BJ (cell line): ENCODE results near the gene CCDC27. TPM values are rescaled to one million over a fixed set of nuclear protein-coding genes. Genes with fewer than 3 reads are reported as not detected.

Experiments
- CTCF ChIA-PET: fragments of 350-600 bp; formaldehyde crosslinking; extraction: SDS; loops from one replicate; lab custom pipeline; 2021; ENCODE audit warnings: antibody characterized with exemption, inconsistent platforms; lab: Yijun Ruan, JAX
- POLR2A ChIA-PET: fragments of 300-600 bp; sonication (Branson Sonifier 250); formaldehyde crosslinking; extraction: SDS; loops from one replicate; lab custom pipeline; 2021; ENCODE audit warnings: antibody characterized with exemption; lab: Charles Lee
- DNase-seq: peaks from one replicate; pipeline ENCODE4 v3.0.0-alpha.2; 2011; ENCODE audit warnings: low read depth
- H3K27me3 ChIP-seq: 2 replicates; pipeline ENCODE4 v1.6.0; 2011; ENCODE audit warnings: low read length; ENCODE audit not compliant: control insufficient read depth, insufficient read depth
- H3K36me3 ChIP-seq: 2 replicates; pipeline ENCODE4 v1.5.1; 2011; ENCODE audit warnings: low read length; ENCODE audit not compliant: control insufficient read depth, insufficient read depth
- H3K4me3 ChIP-seq: 2 replicates; pipeline ENCODE4 v1.5.1; 2011; ENCODE audit warnings: low read depth, mild to moderate bottlenecking, control low read depth, low read length
- polyA plus RNA-seq: library from polyadenylated mRNA; depleted of rRNA; stranded (reverse); fragments of >200 nt; gene quantifications from 2 replicates; pipeline ENCODE4 v1.2.3, GENCODE V29; 2011
- TF ChIP-seq, protein P1 (sequence below): IDR thresholded peaks from 2 replicates; pipeline ENCODE4 v1.5.1; 2011; ENCODE audit warnings: low read depth, mild to moderate bottlenecking, control low read depth, inconsistent platforms, low read length, moderate library complexity; ENCODE audit not compliant: insufficient read depth

Gene CCDC27
- polyA plus RNA-seq, 1 experiment: not detected

DNA sequence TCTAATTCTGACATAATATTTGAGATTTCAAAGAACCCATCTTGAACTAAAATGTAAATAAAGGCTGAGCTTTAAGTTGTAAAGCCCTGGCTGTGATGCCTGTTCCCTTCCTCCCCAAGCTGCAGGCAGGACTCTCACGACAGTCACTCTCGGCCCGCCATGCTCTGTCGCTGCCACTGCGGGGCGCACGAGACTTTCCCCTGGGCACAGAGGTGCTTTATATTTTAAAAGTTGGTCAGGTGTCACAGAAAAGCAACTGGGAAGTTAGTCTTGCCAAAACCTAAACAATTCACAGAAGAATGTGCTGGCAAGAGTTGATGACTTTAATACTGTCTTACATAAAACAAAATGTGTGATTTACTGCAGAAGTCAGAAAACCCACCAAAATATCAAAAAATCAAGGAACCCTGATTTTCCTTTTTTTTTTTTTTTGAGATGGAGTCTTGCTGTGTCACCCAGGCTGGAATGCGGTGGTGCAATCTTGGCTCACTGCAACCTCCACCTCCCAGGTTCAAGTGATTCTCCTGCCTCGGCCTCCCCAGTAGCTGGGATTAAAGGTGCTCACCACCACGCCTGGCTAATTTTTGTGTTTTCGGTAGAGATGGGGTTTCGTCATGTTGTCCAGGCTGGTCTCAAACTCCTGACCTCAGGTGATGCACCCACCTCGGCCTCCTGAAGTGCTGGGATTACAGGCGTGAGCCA lies 33.4 kb downstream of the CCDC27 start:
- POLR2A ChIA-PET: interaction anchor here (0.6 kb wide), 1 partner anchor 1596 kb away, joined by 3 read pairs; no protein-coding TSS in a partner anchor
- CTCF ChIA-PET: interaction anchor here (0.9 to 2.4 kb wide), 2 partner anchors 10 to 18 kb away, joined by 3 to 7 read pairs; partner anchors contain the start of gene LRRC47
- TF ChIP-seq, protein P1, sequence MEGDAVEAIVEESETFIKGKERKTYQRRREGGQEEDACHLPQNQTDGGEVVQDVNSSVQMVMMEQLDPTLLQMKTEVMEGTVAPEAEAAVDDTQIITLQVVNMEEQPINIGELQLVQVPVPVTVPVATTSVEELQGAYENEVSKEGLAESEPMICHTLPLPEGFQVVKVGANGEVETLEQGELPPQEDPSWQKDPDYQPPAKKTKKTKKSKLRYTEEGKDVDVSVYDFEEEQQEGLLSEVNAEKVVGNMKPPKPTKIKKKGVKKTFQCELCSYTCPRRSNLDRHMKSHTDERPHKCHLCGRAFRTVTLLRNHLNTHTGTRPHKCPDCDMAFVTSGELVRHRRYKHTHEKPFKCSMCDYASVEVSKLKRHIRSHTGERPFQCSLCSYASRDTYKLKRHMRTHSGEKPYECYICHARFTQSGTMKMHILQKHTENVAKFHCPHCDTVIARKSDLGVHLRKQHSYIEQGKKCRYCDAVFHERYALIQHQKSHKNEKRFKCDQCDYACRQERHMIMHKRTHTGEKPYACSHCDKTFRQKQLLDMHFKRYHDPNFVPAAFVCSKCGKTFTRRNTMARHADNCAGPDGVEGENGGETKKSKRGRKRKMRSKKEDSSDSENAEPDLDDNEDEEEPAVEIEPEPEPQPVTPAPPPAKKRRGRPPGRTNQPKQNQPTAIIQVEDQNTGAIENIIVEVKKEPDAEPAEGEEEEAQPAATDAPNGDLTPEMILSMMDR: peak; percentile 22; the same call in 1 of the 2 replicates
- no peak for DNase-seq
- H3K4me3 ChIP-seq: no peak overlapping the region
- H3K36me3 ChIP-seq: peaks cover 49% of the 10 kb centered on the region
- no peaks in the 10 kb centered on the region for H3K27me3 ChIP-seq

DNA sequence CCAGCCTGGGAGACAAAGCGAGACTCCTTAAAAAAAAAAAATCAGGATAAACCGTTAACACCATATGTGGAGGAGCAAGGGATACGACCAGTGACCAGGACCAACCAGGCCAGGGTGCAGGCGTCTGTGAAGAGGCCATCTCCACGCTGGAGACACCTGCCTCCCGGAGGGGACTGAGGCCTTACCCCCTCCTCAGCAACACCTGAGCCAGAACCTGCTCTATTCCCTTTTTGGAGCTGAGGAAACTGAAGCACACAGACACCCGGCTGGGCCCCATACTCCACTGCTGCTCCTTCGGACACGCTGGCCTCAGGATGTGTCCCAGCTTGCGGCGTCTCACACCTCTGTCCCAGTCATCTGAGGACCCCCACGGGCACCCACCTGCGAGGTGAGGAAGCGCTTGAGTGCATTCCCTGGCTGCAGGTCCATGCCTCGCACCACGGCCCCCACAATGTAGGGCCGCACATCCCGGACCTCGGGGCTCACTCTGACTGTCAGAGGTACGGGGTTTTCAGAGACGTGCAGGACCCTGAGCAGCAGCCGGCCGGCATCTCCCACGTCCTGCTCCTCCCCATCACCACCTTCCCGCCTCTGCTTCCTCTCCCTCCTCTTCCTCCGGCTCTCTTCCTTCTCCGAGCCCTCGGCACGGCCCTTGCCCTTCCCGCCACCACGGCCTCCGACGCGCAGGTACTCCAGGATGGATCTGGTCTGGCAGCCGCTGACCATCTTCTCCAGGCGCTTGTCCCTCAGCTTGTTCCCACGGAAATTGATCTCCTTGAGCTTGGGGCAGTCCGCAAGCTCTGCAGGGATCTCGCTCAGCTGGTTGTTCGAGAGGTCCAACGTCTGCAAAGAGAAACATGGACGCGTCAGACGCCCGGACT lies 34.5 kb downstream of the CCDC27 start:
- ChIA-PET POLR2A (no interaction called here), CTCF (interaction anchor here (0.9 to 2.4 kb wide), 2 partner anchors 9 to 17 kb away, joined by 3 to 7 read pairs; partner anchors contain the start of gene LRRC47)
- no peak for DNase-seq
- Histone ChIP-seq H3K4me3 (no peak overlapping the region), H3K27me3 (no peaks in the 10 kb centered on the region), H3K36me3 (peaks cover 45% of the 10 kb centered on the region)
- TF ChIP-seq, protein P1: no peak

DNA sequence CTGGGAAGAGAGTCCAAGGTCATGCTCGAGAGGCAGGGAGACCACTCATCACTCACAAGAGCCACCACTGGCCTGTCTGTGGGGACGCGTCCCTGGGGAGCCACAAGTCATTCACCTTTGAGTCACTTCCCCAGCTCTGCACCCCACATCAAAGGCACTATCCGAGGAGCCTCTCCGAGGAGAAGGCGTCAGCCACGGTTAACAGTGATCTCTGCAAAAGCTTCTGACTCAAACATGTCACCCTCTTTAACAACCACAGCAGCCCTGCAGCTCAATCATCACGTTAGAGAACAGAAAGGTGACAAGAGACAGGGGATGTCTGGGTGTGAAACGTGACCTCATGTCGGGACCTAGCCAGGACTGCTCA lies 35.1 kb downstream of the CCDC27 start:
- H3K4me3 ChIP-seq: no peak overlapping the region
- no peaks in the 10 kb centered on the region for H3K27me3 ChIP-seq
- ChIA-PET POLR2A (no interaction called here), CTCF (no interaction called here)
- H3K36me3 ChIP-seq: peaks cover 42% of the 10 kb centered on the region
- DNase-seq: no peak
- TF ChIP-seq, protein P1: no peak

DNA sequence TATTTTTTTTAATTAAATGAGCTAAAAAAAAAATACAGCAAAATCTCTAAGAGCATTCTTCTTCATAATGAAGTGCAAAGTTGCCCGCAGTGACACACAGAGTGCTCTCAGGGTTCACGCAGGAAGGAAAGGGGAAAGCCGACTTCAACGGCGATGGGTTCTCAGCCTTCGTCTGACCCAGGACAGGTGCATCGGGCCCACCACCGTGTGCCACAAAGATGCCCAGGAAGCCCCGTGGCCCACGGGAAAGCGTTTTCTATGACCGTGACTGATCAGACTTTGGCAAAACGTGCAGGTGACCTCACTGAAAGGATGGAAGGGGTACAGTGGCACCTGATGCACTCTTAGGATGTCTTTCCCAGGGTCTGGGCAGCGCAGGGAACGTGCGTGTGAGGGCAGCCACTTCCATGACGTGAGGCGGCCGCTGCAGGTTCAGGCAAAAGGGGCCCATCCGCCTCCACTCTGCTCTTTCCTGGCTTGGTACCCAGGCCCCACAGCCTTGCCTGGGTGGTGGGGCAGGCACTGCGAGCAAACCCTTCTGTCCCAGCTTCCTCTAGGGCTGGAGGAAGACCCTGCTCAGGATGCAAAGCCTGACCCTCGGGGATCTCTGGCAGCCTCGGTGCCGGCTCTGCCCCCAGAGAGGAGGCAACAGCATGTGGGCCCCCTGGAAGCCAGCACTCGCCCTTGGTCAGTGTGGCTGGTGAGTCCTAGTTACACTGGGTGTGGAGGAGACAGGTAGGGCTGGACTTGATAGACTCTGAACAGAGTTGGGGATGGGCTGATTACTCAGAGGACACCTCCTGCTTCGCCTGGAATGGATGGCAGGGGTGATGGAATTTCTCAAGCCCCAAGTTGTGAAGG lies 35.7 kb downstream of the CCDC27 start:
- TF ChIP-seq, protein P1: no peak
- Histone ChIP-seq H3K36me3 (peaks cover 38% of the 10 kb centered on the region), H3K4me3 (no peak overlapping the region), H3K27me3 (no peaks in the 10 kb centered on the region)
- POLR2A ChIA-PET: no interaction called here
- CTCF ChIA-PET: no interaction called here
- no peak for DNase-seq
